GM12878 (cell line): ENCODE data around the gene OR51B4. TPM values are rescaled to one million over a fixed set of nuclear protein-coding genes. Genes with fewer than 3 reads are reported as not detected.

Source experiments
- ATAC-seq: fragments of 200-7000 bp; cut with Tn5 transposase; 3 replicates; pipeline ENCODE4 v1.9.1; 2020; ENCODE audit warnings: mild to moderate bottlenecking, moderate library complexity
- BruUV-seq: library from RNA; stranded (reverse); fragments of 400-500 nt; replicated peaks from 2 replicates; lab custom pipeline; 2021; lab: Mats Ljungman, UMichigan
- CTCF ChIA-PET: fragments of 300-600 bp; sonication (Branson Sonifier 250); formaldehyde crosslinking; extraction: SDS; loops from one replicate; lab custom pipeline; 2021; ENCODE audit warnings: inconsistent platforms; lab: Yijun Ruan, JAX
- POLR2A ChIA-PET: fragments of 350-600 bp; formaldehyde crosslinking; extraction: SDS; loops from one replicate; lab custom pipeline; 2021; ENCODE audit warnings: inconsistent platforms; lab: Charles Lee
- RAD21 ChIA-PET: fragments of 300-600 bp; sonication (Branson Sonifier 250); formaldehyde crosslinking; loops from one replicate; lab custom pipeline; 2023; ENCODE audit warnings: antibody characterized with exemption; ENCODE audit not compliant: unreplicated experiment; lab: Charles Lee
- SMC1A ChIA-PET: fragments of 300-600 bp; sonication (Branson Sonifier 250); formaldehyde crosslinking; loops from one replicate; lab custom pipeline; 2023; ENCODE audit not compliant: unreplicated experiment, uncharacterized antibody; lab: Charles Lee
- DNase-seq: peaks from one replicate; pipeline ENCODE4 v3.0.0-alpha.2; 2011; ENCODE audit warnings: low read depth, low spot score
- FAIRE-seq: peaks from 3 replicates; lab custom pipeline; 2011; peaks lifted over from hg19 to GRCh38; lab: Jason Lieb, UNC
- H2AFZ ChIP-seq: 2 replicates; pipeline ENCODE4 v1.6.0; 2011; ENCODE audit warnings: low read depth, low read length, control low read depth; ENCODE audit not compliant: control insufficient read depth
- H3K27ac ChIP-seq: 2 replicates; pipeline ENCODE4 v1.5.1; 2011; ENCODE audit warnings: control low read depth; ENCODE audit not compliant: control insufficient read depth, insufficient read depth
- H3K27me3 ChIP-seq, 2 experiments: replicated peaks in 1 of 2; 2 replicates each; pipeline versions ENCODE4 v1.6.0 to v1.6.1; 2011; ENCODE audit warnings: low read length in 1 of 2; ENCODE audit not compliant: control insufficient read depth in 2 of 2, insufficient read depth in 2 of 2
- H3K36me3 ChIP-seq, 2 experiments: 2 replicates each; pipeline ENCODE4 v1.5.1; 2011; ENCODE audit warnings: low read length in 1 of 2; ENCODE audit not compliant: control insufficient read depth in 2 of 2, insufficient read depth in 2 of 2
- H3K4me1 ChIP-seq: 2 replicates; pipeline ENCODE4 v1.6.1; 2011; ENCODE audit warnings: mild to moderate bottlenecking, low read length, moderate library complexity, mixed read lengths; ENCODE audit not compliant: control insufficient read depth, insufficient read depth
- H3K4me2 ChIP-seq: 2 replicates; pipeline ENCODE4 v1.6.0; 2011; ENCODE audit warnings: control low read depth; ENCODE audit not compliant: control insufficient read depth, insufficient read depth
- H3K4me3 ChIP-seq: fragments of 200-600 bp; sonication (generic); 2 replicates; pipeline ENCODE4 v1.5.1; 2016
- H3K79me2 ChIP-seq: 2 replicates; pipeline ENCODE4 v1.6.0; 2011; ENCODE audit warnings: low read length; ENCODE audit not compliant: control insufficient read depth, insufficient read depth
- H3K9ac ChIP-seq: 2 replicates; pipeline ENCODE4 v1.8.0; 2011; ENCODE audit warnings: low read length, control low read depth, mixed read lengths; ENCODE audit not compliant: control insufficient read depth, insufficient read depth
- H3K9me3 ChIP-seq: replicated peaks from 3 replicates; pipeline ENCODE4 v1.5.1; 2011; ENCODE audit warnings: mild to moderate bottlenecking, low read length; ENCODE audit not compliant: control insufficient read depth, insufficient read depth
- H4K20me1 ChIP-seq: 2 replicates; pipeline ENCODE4 v1.6.0; 2011; ENCODE audit not compliant: control insufficient read depth, insufficient read depth
- CHD4 ChIP-seq: fragments of 200-600 bp; sonication (generic); IDR thresholded peaks from 2 replicates; pipeline ENCODE4 v1.6.1; 2016; ENCODE audit warnings: mild to moderate bottlenecking
- EP300 ChIP-seq, 2 experiments: fragments of 150-350 bp in 1 of 2; IDR thresholded peaks; 2 replicates each; pipeline ENCODE4 v1.6.1; 2011 to 2012; ENCODE audit warnings: low read depth in 2 of 2, low read length in 2 of 2, borderline replicate concordance in 1 of 2, improper control_type of control experiment in 1 of 2, inconsistent platforms in 1 of 2; ENCODE audit not compliant: control insufficient read depth in 1 of 2
- POLR2A ChIP-seq: IDR thresholded peaks from 2 replicates; pipeline ENCODE4 v1.6.1; 2011; ENCODE audit warnings: low read depth, mild to moderate bottlenecking, low read length
- RAD21 ChIP-seq: IDR thresholded peaks from 2 replicates; pipeline ENCODE4 v1.6.1; 2011; ENCODE audit warnings: mild to moderate bottlenecking, low read depth, low read length, moderate library complexity; ENCODE audit not compliant: insufficient read depth
- RAD51 ChIP-seq: fragments of 450-650 bp; IDR thresholded peaks from 2 replicates; pipeline ENCODE4 v1.6.1; 2016; ENCODE audit warnings: moderate library complexity, mild to moderate bottlenecking, inconsistent platforms
- SMC3 ChIP-seq: IDR thresholded peaks from 2 replicates; pipeline ENCODE4 v1.6.1; 2011; ENCODE audit warnings: low read length, improper control_type of control experiment, borderline replicate concordance
- SREBF1 ChIP-seq: IDR thresholded peaks from 2 replicates; pipeline ENCODE4 v1.6.1; 2012; ENCODE audit warnings: mild to moderate bottlenecking, low read length
- YY1 ChIP-seq: IDR thresholded peaks from 2 replicates; pipeline ENCODE4 v1.6.1; 2011; ENCODE audit warnings: low read depth, mild to moderate bottlenecking, low read length
- WGBS: methylation state at CpG from one replicate; pipeline ENCODE4 v1.1.6; 2016; ENCODE audit warnings: low lambda C conversion rate; ENCODE audit not compliant: insufficient replicate concordance, insufficient coverage; ENCODE audit errors: missing lambda C conversion rate; 5-methylcytosine and 5-hydroxymethylcytosine counted together
- in situ Hi-C: fragments of 300-500 bp; cut with MboI; formaldehyde crosslinking; loops from 9 replicates; pipeline ENCODE4 v1.14.3; 2018; ENCODE audit warnings: mixed read lengths
- intact Hi-C: fragments of 100-400 bp; cut with micrococcal nuclease; formaldehyde crosslinking; loops from one replicate; pipeline ENCODE4 v1.14.2; 2022; ENCODE audit not compliant: unreplicated experiment
- polyA plus RNA-seq, 11 experiments: library from polyadenylated mRNA; depleted of rRNA in 4 of 11; unstranded in 6 of 11; stranded (reverse) in 5 of 11; fragments of >200 nt; fragmentation: Nextera tagmentation in 4 of 11; fragmentation: Illumina TruSeq in 1 of 11; extraction: Ambion mirVana in 4 of 11; extraction: Trizol in 1 of 11; gene quantifications; 1 replicate in 1 of 11; 2 replicates in 10 of 11; pipeline versions ENCODE4 v1.2.1 to v1.2.3, GENCODE V29; 2011 to 2016; ENCODE audit warnings: inconsistent platforms in 2 of 11, missing spikeins in 2 of 11, low read depth in 1 of 11
- total RNA-seq, 4 experiments: library from RNA; depleted of rRNA in 3 of 4; stranded (reverse); fragments of >200 nt in 3 of 4; fragmentation: Illumina TruSeq in 1 of 4; extraction: Trizol in 1 of 4; gene quantifications; 2 replicates each; pipeline versions ENCODE4 v1.2.1 to v1.2.3, GENCODE V29; 2013 to 2021
- TF ChIP-seq, protein P1 (sequence below), 3 experiments: IDR thresholded peaks in 2 of 3; conservative IDR thresholded peaks in 1 of 3; 2 replicates each; pipeline ENCODE4 v1.5.1; 2011; ENCODE audit warnings: low read depth in 3 of 3, low read length in 3 of 3, mild to moderate bottlenecking in 3 of 3, control low read depth in 2 of 3, moderate library complexity in 2 of 3, inconsistent platforms in 1 of 3, mixed read lengths in 1 of 3; ENCODE audit not compliant: control insufficient read depth in 2 of 3, insufficient read depth in 1 of 3; ENCODE audit errors: extremely low read depth in 1 of 3

The OR51B4 gene
- total and polyA plus RNA-seq, 10 of the 15 experiments (the other 5 are each of a cell fraction or from before 2014, with no cell fraction given): 0.23 to 2.1 TPM; not detected in 8

DNA sequence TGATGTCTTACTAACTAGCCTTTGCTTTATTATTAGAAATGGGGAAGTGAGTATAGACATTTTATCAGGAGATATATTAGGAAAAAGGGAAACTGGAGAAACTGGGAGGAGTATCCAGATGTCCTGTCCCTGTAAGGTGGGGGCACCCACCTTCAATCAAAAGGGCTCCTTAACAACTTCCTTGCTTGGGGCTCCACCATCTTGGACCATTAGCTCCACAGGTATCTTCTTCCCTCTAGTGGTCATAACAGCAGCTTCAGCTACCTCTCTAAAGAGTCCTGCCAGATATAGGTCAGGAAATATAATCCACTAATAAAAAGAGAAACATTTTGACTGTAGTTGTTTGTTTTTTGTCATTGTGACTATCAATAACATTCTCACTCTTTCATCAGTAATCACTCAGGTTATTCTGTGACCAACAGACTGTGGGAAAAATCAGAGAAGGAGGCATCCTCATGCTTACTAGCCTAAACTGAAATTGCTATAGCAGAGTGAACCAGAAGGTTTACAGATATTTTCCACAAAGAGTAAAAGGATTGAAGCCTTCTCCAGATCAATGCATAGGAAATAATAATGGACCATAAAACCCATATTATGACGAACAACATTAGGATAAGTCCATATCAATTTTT lies 10.4 kb downstream of the OR51B4 start:
- TF ChIP-seq EP300 (IDR thresholded peaks at IDR 0.05; ENCODE audit: borderline replicate concordance in 1 of 2, control insufficient read depth in 1 of 2, low read depth in 2 of 2, low read length in 2 of 2) (no peak), RAD51 (no peak), CHD4 (no peak), RAD21 (peak; percentile 62), SREBF1 (no peak), POLR2A (no peak), YY1 (peak; percentile 90), SMC3 (peak; percentile 58; the same call in 1 of the 2 replicates)
- TF ChIP-seq, protein P1, sequence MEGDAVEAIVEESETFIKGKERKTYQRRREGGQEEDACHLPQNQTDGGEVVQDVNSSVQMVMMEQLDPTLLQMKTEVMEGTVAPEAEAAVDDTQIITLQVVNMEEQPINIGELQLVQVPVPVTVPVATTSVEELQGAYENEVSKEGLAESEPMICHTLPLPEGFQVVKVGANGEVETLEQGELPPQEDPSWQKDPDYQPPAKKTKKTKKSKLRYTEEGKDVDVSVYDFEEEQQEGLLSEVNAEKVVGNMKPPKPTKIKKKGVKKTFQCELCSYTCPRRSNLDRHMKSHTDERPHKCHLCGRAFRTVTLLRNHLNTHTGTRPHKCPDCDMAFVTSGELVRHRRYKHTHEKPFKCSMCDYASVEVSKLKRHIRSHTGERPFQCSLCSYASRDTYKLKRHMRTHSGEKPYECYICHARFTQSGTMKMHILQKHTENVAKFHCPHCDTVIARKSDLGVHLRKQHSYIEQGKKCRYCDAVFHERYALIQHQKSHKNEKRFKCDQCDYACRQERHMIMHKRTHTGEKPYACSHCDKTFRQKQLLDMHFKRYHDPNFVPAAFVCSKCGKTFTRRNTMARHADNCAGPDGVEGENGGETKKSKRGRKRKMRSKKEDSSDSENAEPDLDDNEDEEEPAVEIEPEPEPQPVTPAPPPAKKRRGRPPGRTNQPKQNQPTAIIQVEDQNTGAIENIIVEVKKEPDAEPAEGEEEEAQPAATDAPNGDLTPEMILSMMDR (IDR thresholded peaks at IDR 0.05 in 2 of 3, conservative IDR thresholded peaks at IDR 0.05 in 1 of 3; ENCODE audit: control insufficient read depth in 2 of 3, extremely low read depth in 1 of 3, insufficient read depth in 1 of 3, low read depth in 3 of 3, low read length in 3 of 3): peak; percentile 48 to 57 (median 56)
- Histone ChIP-seq H3K4me2 (no peak overlapping the region), H3K9me3 (no peaks in the 10 kb centered on the region), H4K20me1 (no peaks in the 10 kb centered on the region), H3K27me3 (no peaks in the 10 kb centered on the region), H3K9ac (no peak overlapping the region), H2AFZ (no peak overlapping the region), H3K79me2 (no peaks in the 10 kb centered on the region), H3K27ac (no peak overlapping the region), H3K4me1 (no peaks in the 10 kb centered on the region), H3K4me3 (no peak overlapping the region), H3K36me3 (no peaks in the 10 kb centered on the region)
- RAD21 ChIA-PET: no interaction called here
- in situ Hi-C loops: no loop called here
- intact Hi-C loops: loop anchor here (1.0 to 2.0 kb wide), 4 partner anchors 77 to 167 kb away; no protein-coding TSS in a partner anchor
- ATAC-seq (peak; percentile 97), DNase-seq (no peak), FAIRE-seq (no peak)
- POLR2A ChIA-PET: no interaction called here
- SMC1A ChIA-PET: interaction anchor here (1.0 to 1.6 kb wide), 3 partner anchors 11 to 162 kb away, joined by 3 to 8 read pairs (median 4); no protein-coding TSS in a partner anchor
- CTCF ChIA-PET: interaction anchor here (0.9 to 2.8 kb wide), 7 partner anchors 10 to 655 kb away, joined by 3 to 10 read pairs (median 3); partner anchors contain the start of gene OR52A1
- no TSS peak for BruUV-seq
- WGBS: 0% methylated on average over 1 of the region's 1 CpG
